Measurements from ENCODE around the gene SLC2A4RG. TPM values are rescaled to one million over a fixed set of nuclear protein-coding genes. Genes with fewer than 3 reads are reported as not detected.

The SLC2A4RG gene
- total and polyA plus RNA-seq, 2 of the 4 experiments (the other 2 are of a cell fraction): 5.0 to 50.3 TPM

GRCh38 chr20:63690003-63690897, 49.3 kb upstream of the SLC2A4RG start:
- H2BK5ac ChIP-seq (ENCODE audit: low read depth, low read length, poor library complexity, severe bottlenecking): no peak overlapping the region
- no peak overlapping the region for H3K4ac ChIP-seq (ENCODE audit: low read depth, low read length)
- intact Hi-C loops (cut with micrococcal nuclease) (no loop called here), in situ Hi-C loops (cut with MboI; ENCODE audit: low sequenced_read_pairs) (no loop called here), dilution Hi-C loops (cut with HindIII; ENCODE audit: low sequenced_read_pairs, unreplicated experiment) (no loop called here)
- no peak overlapping the region for H4K91ac ChIP-seq (ENCODE audit: insufficient read depth, low read depth, low read length)
- H3K9ac ChIP-seq (ENCODE audit: low read depth, low read length): no peak overlapping the region
- peaks cover 14% of the 10 kb centered on the region for H3K9me1 ChIP-seq (ENCODE audit: insufficient read depth, low read length)
- H3K18ac ChIP-seq (ENCODE audit: low read depth, low read length): no peak overlapping the region
- ChIA-PET POLR2A (ENCODE audit: unreplicated experiment) (no interaction called here), CTCF (no interaction called here)
- H3K4me2 ChIP-seq (ENCODE audit: low read depth, low read length): no peak overlapping the region
- no peak overlapping the region for H3K4me3 ChIP-seq (ENCODE audit: insufficient read depth, low read depth, low read length)
- no peak overlapping the region for H3K23ac ChIP-seq (ENCODE audit: low read depth, low read length)
- no peak overlapping the region for H3K56ac ChIP-seq (ENCODE audit: extremely low read depth, insufficient read depth, low read length)
- H3K36me3 ChIP-seq (ENCODE audit: control insufficient read depth, insufficient read depth, low read length): peaks cover 6% of the 10 kb centered on the region; the same call in 1 of the 2 replicates
- H3K9me3 ChIP-seq (ENCODE audit: control insufficient read depth, insufficient read depth, low read length): no peaks in the 10 kb centered on the region
- no peak overlapping the region for H4K8ac ChIP-seq (ENCODE audit: low read depth in 2 of 2, low read length in 2 of 2)
- no peak overlapping the region for H2BK20ac ChIP-seq (ENCODE audit: low read depth, low read length)
- H3K27ac ChIP-seq (ENCODE audit: insufficient read depth, low read length): no peak overlapping the region
- H2AFZ ChIP-seq (replicated peaks; ENCODE audit: low read length, poor library complexity): peak overlapping the region; percentile 21
- peak overlapping the region; percentile 50 for H2AK9ac ChIP-seq (replicated peaks; ENCODE audit: low read depth, low read length, poor library complexity)
- no peak overlapping the region for H2AK5ac ChIP-seq (ENCODE audit: low read depth, low read length)
- DNase-seq: no peak
- H3K14ac ChIP-seq (replicated peaks; ENCODE audit: low read depth, low read length): no peak overlapping the region
- H3K79me1 ChIP-seq (ENCODE audit: low read depth in 1 of 2, low read length in 2 of 2): peaks cover 0 to 23% of the 10 kb centered on the region in 2 experiments; a peak in 2 of 4 replicates
- H2BK120ac ChIP-seq (ENCODE audit: low read depth, low read length): no peak overlapping the region
- no peaks in the 10 kb centered on the region for H3K27me3 ChIP-seq (ENCODE audit: control insufficient read depth, insufficient read depth, low read length)
- no peak for ATAC-seq (ENCODE audit: low read depth)
- no peaks in the 10 kb centered on the region for H4K20me1 ChIP-seq (ENCODE audit: insufficient read depth, low read length)
- H4K5ac ChIP-seq (ENCODE audit: low read depth, low read length): no peak overlapping the region
- H2BK15ac ChIP-seq (ENCODE audit: low read depth, low read length): no peak overlapping the region
- WGBS, 2 experiments (ENCODE audit: extremely low coverage in 2 of 2, insufficient read length in 1 of 2): 97% methylated on average over 13 of the region's 40 CpGs; no CpG with 5 or more reads in 1 of the 2 experiments
- BruUV-seq (replicated peaks): no TSS peak
- peaks cover 15% of the 10 kb centered on the region for H3K4me1 ChIP-seq (ENCODE audit: control insufficient read depth, insufficient read depth, low read length)
- TF ChIP-seq RCOR1 (IDR thresholded peaks at IDR 0.05; ENCODE audit: insufficient replicate concordance, low read length) (no peak), USF2 (IDR thresholded peaks at IDR 0.05; ENCODE audit: low read depth, low read length) (no peak), BHLHE40 (IDR thresholded peaks at IDR 0.05; ENCODE audit: low read depth, low read length) (no peak), MAFK (IDR thresholded peaks at IDR 0.05; ENCODE audit: low read depth, low read length) (no peak), CEBPB (IDR thresholded peaks at IDR 0.05; ENCODE audit: low read depth, low read length) (no peak), RFX5 (IDR thresholded peaks at IDR 0.05; ENCODE audit: low read depth, low read length) (no peak), RAD21 (IDR thresholded peaks at IDR 0.05; ENCODE audit: low read length) (no peak), NFE2L2 (IDR thresholded peaks at IDR 0.05; ENCODE audit: low read depth, low read length) (no peak), POLR2A (IDR thresholded peaks at IDR 0.05; ENCODE audit: low read depth, low read length) (no peak), CHD1 (IDR thresholded peaks at IDR 0.05; ENCODE audit: low read depth, low read length) (no peak), FOS (IDR thresholded peaks at IDR 0.05; ENCODE audit: low read depth, low read length) (no peak), SMC3 (IDR thresholded peaks at IDR 0.05; ENCODE audit: low read depth, low read length) (no peak), CTCF (conservative IDR thresholded peaks at IDR 0.05; ENCODE audit: low read depth, low read length) (no peak), ELK1 (IDR thresholded peaks at IDR 0.05; ENCODE audit: borderline replicate concordance, low read depth, low read length) (no peak), MXI1 (IDR thresholded peaks at IDR 0.05; ENCODE audit: borderline replicate concordance, low read depth, low read length) (no peak)

Measured in IMR-90 (cell line).